Testis (tissue), 3 donors: Measurements from ENCODE around the gene NFIB. TPM values are rescaled to one million over a fixed set of nuclear protein-coding genes. Genes with fewer than 3 reads are reported as not detected.

Experiments used
- DNase-seq: peaks from one replicate; pipeline ENCODE4 v3.0.0-alpha.2; 2019
- H3K27ac ChIP-seq, 2 donors: fragments of 200-600 bp; sonication (generic); one replicate each; pipeline ENCODE4 v1.5.1; 2019
- H3K27me3 ChIP-seq: fragments of 200-600 bp; sonication (generic); one replicate; pipeline ENCODE4 v1.5.1; 2019
- H3K36me3 ChIP-seq: fragments of 200-600 bp; sonication (generic); one replicate; pipeline ENCODE4 v1.5.1; 2017; ENCODE audit warnings: low read depth; ENCODE audit errors: missing control alignments
- H3K4me1 ChIP-seq: fragments of 200-600 bp; sonication (generic); one replicate; pipeline ENCODE4 v1.5.1; 2019
- H3K4me3 ChIP-seq, 2 donors: fragments of 200-600 bp; sonication (generic); one replicate each; pipeline ENCODE4 v1.5.1; 2017 to 2019
- H3K9me3 ChIP-seq: fragments of 200-600 bp; sonication (generic); one replicate; pipeline ENCODE4 v1.5.1; 2017
- CTCF ChIP-seq, 3 experiments: fragments of 450-650 bp in 2 of 3; fragments of 200-600 bp in 1 of 3; sonication (generic) in 1 of 3; IDR thresholded peaks; one replicate each; pipeline ENCODE4 v1.5.1; 2016 to 2019; ENCODE audit warnings: antibody characterized with exemption in 3 of 3, mild to moderate bottlenecking in 2 of 3, moderate library complexity in 1 of 3
- POLR2A ChIP-seq: fragments of 450-650 bp; IDR thresholded peaks from one replicate; pipeline ENCODE4 v1.6.1; 2017; ENCODE audit warnings: antibody characterized with exemption, mild to moderate bottlenecking, moderate library complexity
- WGBS, 2 donors: methylation state at CpG; one replicate each; pipeline ENCODE4 v1.1.5; 2018; 5-methylcytosine and 5-hydroxymethylcytosine counted together
- intact Hi-C: fragments of 100-400 bp; cut with DNase I; formaldehyde crosslinking; loops from one replicate; pipeline ENCODE4 v1.15.1; 2023; ENCODE audit warnings: low total_unique reads
- polyA plus RNA-seq: library from polyadenylated mRNA; stranded (reverse); fragments of 350-450 nt; fragmentation: Illumina TruSeq; extraction: RNeasy Lipid Tissue Mini Kit (QIAGEN cat#74804); gene quantifications from one replicate; pipeline ENCODE4 v1.2.3, GENCODE V29; 2014; ENCODE audit warnings: low read depth, low replicate concordance; ENCODE audit not compliant: insufficient read depth
- total RNA-seq, 2 donors: library from RNA; depleted of rRNA; stranded (reverse); fragments of >200 nt; gene quantifications; one replicate each; pipeline ENCODE4 v1.2.3, GENCODE V29; 2016

NFIB gene
- total and polyA plus RNA-seq, 3 donors from 2014 or later: 8.4 to 34.7 (median 23.1) TPM

- no peak overlapping the region for H3K4me3 ChIP-seq
- intact Hi-C loops: no loop called here
- DNase-seq: no peak
- H3K36me3 ChIP-seq: no peaks in the 10 kb centered on the region
- no peaks in the 10 kb centered on the region for H3K9me3 ChIP-seq
- no peak overlapping the region for H3K27ac ChIP-seq
- TF ChIP-seq CTCF (IDR thresholded peaks at IDR 0.05) (no peak), POLR2A (no peak)
- no peaks in the 10 kb centered on the region for H3K4me1 ChIP-seq
- WGBS, 2 donors: 83 to 94% methylated on average over 3 of the region's 3 CpGs
- no peaks in the 10 kb centered on the region for H3K27me3 ChIP-seq
Measured at GRCh38 chr9:14210428-14210827, 103.5 kb downstream of the NFIB start.

GRCh38 chr9:14209399-14210345, 104.3 kb downstream of the NFIB start:
- H3K4me1 ChIP-seq: no peaks in the 10 kb centered on the region

GRCh38 chr9:14207352-14207995, 106.5 kb downstream of the NFIB start:
- Histone ChIP-seq H3K36me3 (no peaks in the 10 kb centered on the region), H3K4me1 (no peaks in the 10 kb centered on the region), H3K9me3 (no peaks in the 10 kb centered on the region), H3K27me3 (no peaks in the 10 kb centered on the region), H3K27ac (no peak overlapping the region), H3K4me3 (no peak overlapping the region)
- whole genome bisulfite sequencing, 2 donors: 50 to 68% methylated on average over 6 of the region's 6 CpGs
- DNase-seq: no peak
- TF ChIP-seq POLR2A (no peak), CTCF (IDR thresholded peaks at IDR 0.05) (no peak)
- intact Hi-C loops: no loop called here

More at GRCh38 chr9:14209399-14210345, 104.3 kb downstream of the NFIB start:
- DNase-seq: no peak
- Histone ChIP-seq H3K27ac (no peak overlapping the region), H3K27me3 (no peaks in the 10 kb centered on the region), H3K4me3 (no peak overlapping the region), H3K9me3 (no peaks in the 10 kb centered on the region), H3K36me3 (no peaks in the 10 kb centered on the region)
- intact Hi-C loops: no loop called here
- 90% methylated on average over 8 of the region's 8 CpGs for WGBS, 2 donors
- TF ChIP-seq CTCF (IDR thresholded peaks at IDR 0.05) (no peak), POLR2A (no peak)

- Histone ChIP-seq H3K27me3 (no peaks in the 10 kb centered on the region), H3K4me3 (no peak overlapping the region), H3K27ac (no peak overlapping the region), H3K9me3 (no peaks in the 10 kb centered on the region), H3K36me3 (no peaks in the 10 kb centered on the region), H3K4me1 (no peaks in the 10 kb centered on the region)
- TF ChIP-seq CTCF (IDR thresholded peaks at IDR 0.05) (no peak), POLR2A (no peak)
- WGBS, 2 donors: 63 to 69% methylated on average over 1 of the region's 1 CpG
- DNase-seq: no peak
- intact Hi-C loops: no loop called here
Measured at GRCh38 chr9:14205463-14205862, 108.5 kb downstream of the NFIB start.
